ENCODE measurements around the gene KCTD11.
A peak's percentile ranks its signal among the peaks of the same experiment; 100 is the strongest.
"Not testable (repeated sequence)": the region's sequence is repeated elsewhere in the genome, so short reads cannot be mapped to it uniquely, and the experiment has no call there.

Gene KCTD11

GRCh38 chr17:7322520-7323194 is 29.3 kb upstream of the KCTD11 start:
- no peak for DNase-seq (ENCODE audit: low read depth, low spot score)

- DNase-seq (ENCODE audit: low read depth, low spot score) = peak; percentile 83
These were observed 28.1 kb upstream of the KCTD11 start for GRCh38 chr17:7323731-7324437.

GRCh38 chr17:7324438-7324779 is 27.6 kb upstream of the KCTD11 start:
- DNase-seq (ENCODE audit: low read depth, low spot score) = no peak

GRCh38 chr17:7325031-7325528 is 26.9 kb upstream of the KCTD11 start:
- no peak for DNase-seq (ENCODE audit: low read depth, low spot score)

GRCh38 chr17:7326186-7326585 is 25.8 kb upstream of the KCTD11 start:
- no peak for DNase-seq (ENCODE audit: low read depth, low spot score)

- no peak for DNase-seq (ENCODE audit: low read depth, low spot score)
These were observed 24.9 kb upstream of the KCTD11 start for GRCh38 chr17:7327056-7327455.

GRCh38 chr17:7327501-7327900 is 24.5 kb upstream of the KCTD11 start:
- no peak for DNase-seq (ENCODE audit: low read depth, low spot score)

GRCh38 chr17:7328009-7328408 is 24.0 kb upstream of the KCTD11 start:
- DNase-seq (ENCODE audit: low read depth, low spot score) = no peak

GRCh38 chr17:7328840-7329373 is 23.1 kb upstream of the KCTD11 start, which contains the start of gene NEURL4:
NEURL4 (minus strand) TSS chr17:7329335; CDS start chr17:7329312, 23 bp downstream.
- DNase-seq (ENCODE audit: low read depth, low spot score) = peak; percentile 30

- peak; percentile 100 for DNase-seq (ENCODE audit: low read depth, low spot score)
These were observed 22.5 kb upstream of the KCTD11 start for GRCh38 chr17:7329374-7329996.

GRCh38 chr17:7329997-7330637 is 21.8 kb upstream of the KCTD11 start:
- DNase-seq (ENCODE audit: low read depth, low spot score) = peak; percentile 93

- DNase-seq (ENCODE audit: low read depth, low spot score) = no peak
These were observed 21.3 kb upstream of the KCTD11 start for GRCh38 chr17:7330638-7331015.

GRCh38 chr17:7332111-7332510 is 19.9 kb upstream of the KCTD11 start:
- no peak for DNase-seq (ENCODE audit: low read depth, low spot score)

- not testable (repeated sequence) for DNase-seq (ENCODE audit: low read depth, low spot score)
These were observed 19.3 kb upstream of the KCTD11 start for GRCh38 chr17:7332600-7333069.

- no peak for DNase-seq (ENCODE audit: low read depth, low spot score)
These were observed 16.9 kb upstream of the KCTD11 start for GRCh38 chr17:7334938-7335538.

- DNase-seq (ENCODE audit: low read depth, low spot score) = not testable (repeated sequence)
These were observed 16.2 kb upstream of the KCTD11 start for GRCh38 chr17:7335765-7336164.

- no peak for DNase-seq (ENCODE audit: low read depth, low spot score)
These were observed 15.5 kb upstream of the KCTD11 start, which contains the start of gene ACAP1 for GRCh38 chr17:7336240-7337175. ACAP1 (plus strand) TSS chr17:7336529; CDS start chr17:7336735, 206 bp downstream.

- not testable (repeated sequence) for DNase-seq (ENCODE audit: low read depth, low spot score)
These were observed 14.4 kb upstream of the KCTD11 start for GRCh38 chr17:7337600-7337999.

GRCh38 chr17:7340179-7340578 is 11.8 kb upstream of the KCTD11 start:
- no peak for DNase-seq (ENCODE audit: low read depth, low spot score)

- no peak for DNase-seq (ENCODE audit: low read depth, low spot score)
These were observed 10.1 kb upstream of the KCTD11 start for GRCh38 chr17:7341842-7342241.
